ENCODE results near the gene ZNF497.

Gene ZNF497

GRCh38 chr19:58330458-58330857 lies 32.1 kb downstream of the ZNF497 start:
- TF ChIP-seq, protein P1, sequence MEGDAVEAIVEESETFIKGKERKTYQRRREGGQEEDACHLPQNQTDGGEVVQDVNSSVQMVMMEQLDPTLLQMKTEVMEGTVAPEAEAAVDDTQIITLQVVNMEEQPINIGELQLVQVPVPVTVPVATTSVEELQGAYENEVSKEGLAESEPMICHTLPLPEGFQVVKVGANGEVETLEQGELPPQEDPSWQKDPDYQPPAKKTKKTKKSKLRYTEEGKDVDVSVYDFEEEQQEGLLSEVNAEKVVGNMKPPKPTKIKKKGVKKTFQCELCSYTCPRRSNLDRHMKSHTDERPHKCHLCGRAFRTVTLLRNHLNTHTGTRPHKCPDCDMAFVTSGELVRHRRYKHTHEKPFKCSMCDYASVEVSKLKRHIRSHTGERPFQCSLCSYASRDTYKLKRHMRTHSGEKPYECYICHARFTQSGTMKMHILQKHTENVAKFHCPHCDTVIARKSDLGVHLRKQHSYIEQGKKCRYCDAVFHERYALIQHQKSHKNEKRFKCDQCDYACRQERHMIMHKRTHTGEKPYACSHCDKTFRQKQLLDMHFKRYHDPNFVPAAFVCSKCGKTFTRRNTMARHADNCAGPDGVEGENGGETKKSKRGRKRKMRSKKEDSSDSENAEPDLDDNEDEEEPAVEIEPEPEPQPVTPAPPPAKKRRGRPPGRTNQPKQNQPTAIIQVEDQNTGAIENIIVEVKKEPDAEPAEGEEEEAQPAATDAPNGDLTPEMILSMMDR (IDR thresholded peaks at IDR 0.05) = no peak

DNA sequence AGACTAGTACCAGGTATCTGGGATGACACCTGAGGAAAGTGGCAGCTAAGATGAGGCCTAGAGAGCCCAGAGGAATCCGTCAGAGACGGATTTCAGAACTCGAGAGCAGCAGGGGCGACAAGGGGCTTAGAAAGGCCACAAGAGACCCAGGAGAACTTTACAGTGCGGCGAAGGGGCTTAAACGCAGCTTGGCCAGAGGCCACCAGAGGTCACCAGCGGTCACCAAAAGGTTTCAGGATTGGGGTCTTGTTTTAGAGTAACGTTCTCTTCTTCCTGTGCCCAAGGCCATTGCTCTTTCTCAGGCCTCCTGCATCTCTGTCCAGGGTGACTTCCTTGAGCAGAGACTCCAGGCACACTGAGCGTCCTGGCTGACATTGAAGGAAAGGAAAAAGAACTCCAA lies 33.6 kb downstream of the ZNF497 start:
- Histone ChIP-seq H3K4me2 (ENCODE audit: low read length) (no peak overlapping the region), H3K4me1 (peaks cover 3% of the 10 kb centered on the region), H3K4me3 (ENCODE audit: low read depth, low read length) (no peak overlapping the region), H3K9ac (no peak overlapping the region), H3K9me3 (ENCODE audit: control insufficient read depth, low read length) (no peaks in the 10 kb centered on the region), H3K27ac (no peak overlapping the region), H3K36me3 (ENCODE audit: control insufficient read depth, insufficient read depth, low read length) (no peaks in the 10 kb centered on the region), H3K27me3 (ENCODE audit: control insufficient read depth, insufficient read depth, low read length) (no peaks in the 10 kb centered on the region), H2AFZ (no peak overlapping the region), H3K79me2 (peaks cover 35% of the 10 kb centered on the region)
- TF ChIP-seq, protein P1 (IDR thresholded peaks at IDR 0.05) = no peak

More at GRCh38 chr19:58330458-58330857, 32.1 kb downstream of the ZNF497 start:
- Histone ChIP-seq H2AFZ (no peak overlapping the region), H3K9me3 (ENCODE audit: control insufficient read depth, low read length) (no peaks in the 10 kb centered on the region), H3K4me1 (peaks cover 3% of the 10 kb centered on the region), H3K27me3 (ENCODE audit: control insufficient read depth, insufficient read depth, low read length) (no peaks in the 10 kb centered on the region), H3K79me2 (peaks cover 26% of the 10 kb centered on the region), H3K4me3 (ENCODE audit: low read depth, low read length) (no peak overlapping the region), H3K36me3 (ENCODE audit: control insufficient read depth, insufficient read depth, low read length) (no peaks in the 10 kb centered on the region), H3K4me2 (ENCODE audit: low read length) (no peak overlapping the region), H3K9ac (no peak overlapping the region), H3K27ac (no peak overlapping the region)

GRCh38 chr19:58326914-58327726 lies 35.4 kb downstream of the ZNF497 start, which contains the start of gene ZSCAN22:
ZSCAN22 (plus strand) TSS chr19:58326994; CDS start chr19:58334803, 7,809 bp downstream.
- peak within 1 kb of the TSS; percentile 85 for H3K9ac ChIP-seq
- H2AFZ ChIP-seq = peak within 1 kb of the TSS; percentile 99
- peak within 1 kb of the TSS; percentile 98 for H3K4me3 ChIP-seq (ENCODE audit: low read depth, low read length)
- peaks cover 29% of the 10 kb centered on the region for H3K79me2 ChIP-seq
- peak within 1 kb of the TSS; percentile 82 for H3K4me2 ChIP-seq (ENCODE audit: low read length)
- H3K36me3 ChIP-seq (ENCODE audit: control insufficient read depth, insufficient read depth, low read length) = no peaks in the 10 kb centered on the region
- no peaks in the 10 kb centered on the region for H3K27me3 ChIP-seq (ENCODE audit: control insufficient read depth, insufficient read depth, low read length)
- H3K9me3 ChIP-seq (ENCODE audit: control insufficient read depth, low read length) = no peaks in the 10 kb centered on the region
- TF ChIP-seq, protein P1 (IDR thresholded peaks at IDR 0.05) = peak; percentile 7
- H3K4me1 ChIP-seq = peaks cover 3% of the 10 kb centered on the region
- peak within 1 kb of the TSS; percentile 98 for H3K27ac ChIP-seq

DNA sequence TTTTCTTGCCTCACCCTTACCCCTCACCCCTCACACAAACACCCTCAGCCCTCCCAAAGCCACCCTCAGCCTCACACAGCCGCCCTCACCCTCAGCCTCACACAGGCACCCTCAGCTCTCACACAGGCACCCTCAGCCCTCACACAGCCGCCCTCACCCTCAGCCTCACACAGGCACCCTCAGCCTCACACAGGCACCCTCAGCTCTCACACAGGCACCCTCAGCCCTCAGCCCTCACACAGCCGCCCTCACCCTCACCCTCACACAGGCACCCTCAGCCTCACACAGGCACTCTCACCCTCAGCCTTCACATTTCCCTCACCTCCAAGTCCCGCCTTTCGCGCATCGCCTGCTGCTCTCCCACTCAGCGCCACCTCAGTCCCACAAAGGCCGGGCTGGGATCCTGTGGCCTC lies 36.0 kb downstream of the ZNF497 start:
- H3K27ac ChIP-seq = peak overlapping the region; percentile 98
- peaks cover 3% of the 10 kb centered on the region for H3K4me1 ChIP-seq
- no peaks in the 10 kb centered on the region for H3K27me3 ChIP-seq (ENCODE audit: control insufficient read depth, insufficient read depth, low read length)
- no peaks in the 10 kb centered on the region for H3K36me3 ChIP-seq (ENCODE audit: control insufficient read depth, insufficient read depth, low read length)
- no peaks in the 10 kb centered on the region for H3K9me3 ChIP-seq (ENCODE audit: control insufficient read depth, low read length)
- peak overlapping the region; percentile 85 for H3K9ac ChIP-seq
- H3K4me3 ChIP-seq (ENCODE audit: low read depth, low read length) = peak overlapping the region; percentile 98
- peaks cover 26% of the 10 kb centered on the region for H3K79me2 ChIP-seq
- H3K4me2 ChIP-seq (ENCODE audit: low read length) = peak overlapping the region; percentile 82
- TF ChIP-seq, protein P1 (IDR thresholded peaks at IDR 0.05) = no peak
- peak overlapping the region; percentile 99 for H2AFZ ChIP-seq
